Mesothelial cell of epicardium (in vitro differentiated cells): ENCODE data around the gene TMTC1. TPM values are rescaled to one million over a fixed set of nuclear protein-coding genes. Genes with fewer than 3 reads are reported as not detected.

Experiments
- DNase-seq, 2 experiments: peaks; one replicate each; pipeline ENCODE4 v3.0.0; 2021; ENCODE audit warnings: low spot score in 2 of 2; ENCODE audit not compliant: unreplicated experiment in 2 of 2
- H3K27ac Mint-ChIP-seq: 2 replicates; pipeline ENCODE4 v1.8.0; 2021; ENCODE audit warnings: mixed read lengths
- H3K27me3 Mint-ChIP-seq: 2 replicates; pipeline ENCODE4 v1.8.0; 2021; ENCODE audit warnings: low read depth, mixed read lengths
- H3K36me3 Mint-ChIP-seq: 2 replicates; pipeline ENCODE4 v1.8.0; 2021; ENCODE audit warnings: mixed read lengths
- H3K4me1 Mint-ChIP-seq: 2 replicates; pipeline ENCODE4 v1.8.0; 2021; ENCODE audit warnings: mixed read lengths
- H3K4me3 Mint-ChIP-seq: 2 replicates; pipeline ENCODE4 v1.8.0; 2021; ENCODE audit warnings: mild to moderate bottlenecking, moderate library complexity, mixed read lengths
- H3K9me3 Mint-ChIP-seq: 2 replicates; pipeline ENCODE4 v1.8.0; 2021; ENCODE audit warnings: mixed read lengths
- CTCF ChIP-seq: fragments of 200-600 bp; sonication (generic); IDR thresholded peaks from one replicate; pipeline ENCODE4 v1.5.0; 2021; ENCODE audit warnings: antibody characterized with exemption; ENCODE audit not compliant: unreplicated experiment
- total RNA-seq: library from RNA; stranded (reverse); gene quantifications from 3 replicates; pipeline ENCODE4 v1.2.1, GENCODE V29; 2021

TMTC1 gene
- total RNA-seq, 1 donor from 2014 or later: 1.0 TPM

GRCh38 chr12:29743801-29744200, 39.9 kb downstream of the TMTC1 start:
- TF ChIP-seq CTCF: no peak
- H3K27me3 Mint-ChIP-seq: no peaks in the 10 kb centered on the region
- H3K27ac Mint-ChIP-seq: no peak overlapping the region
- no peak overlapping the region for H3K4me3 Mint-ChIP-seq
- H3K4me1 Mint-ChIP-seq: peaks cover 22% of the 10 kb centered on the region
- no peak for DNase-seq
- H3K9me3 Mint-ChIP-seq: no peaks in the 10 kb centered on the region
- no peaks in the 10 kb centered on the region for H3K36me3 Mint-ChIP-seq

- H3K4me1 Mint-ChIP-seq: peaks cover 21% of the 10 kb centered on the region
- DNase-seq: no peak
- no peaks in the 10 kb centered on the region for H3K36me3 Mint-ChIP-seq
- no peaks in the 10 kb centered on the region for H3K9me3 Mint-ChIP-seq
- H3K4me3 Mint-ChIP-seq: no peak overlapping the region
- no peak for TF ChIP-seq CTCF
- H3K27ac Mint-ChIP-seq: no peak overlapping the region
- no peaks in the 10 kb centered on the region for H3K27me3 Mint-ChIP-seq
These were observed 40.7 kb downstream of the TMTC1 start for GRCh38 chr12:29743077-29743476.

DNA sequence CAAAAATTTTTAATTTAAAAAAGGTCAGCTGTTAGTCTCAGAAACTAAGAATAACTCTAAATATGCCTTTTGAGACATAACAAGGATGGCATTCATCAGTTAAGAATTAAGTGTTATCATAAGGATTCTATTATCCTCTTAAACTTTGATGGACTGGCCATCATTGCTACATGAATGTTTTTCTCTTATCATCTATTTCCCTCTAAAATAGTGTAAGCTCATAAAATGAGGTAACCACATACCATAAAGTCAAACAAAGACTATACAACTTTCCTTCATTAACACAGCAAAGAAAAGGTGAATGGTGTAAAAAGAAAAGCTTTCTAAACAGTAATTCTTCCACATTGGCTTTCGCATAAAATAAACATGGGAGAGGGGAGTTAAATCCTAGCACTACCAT, 41.1 kb downstream of the TMTC1 start:
- Mint-ChIP-seq H3K4me3 (no peak overlapping the region), H3K36me3 (no peaks in the 10 kb centered on the region), H3K4me1 (peaks cover 21% of the 10 kb centered on the region), H3K9me3 (no peaks in the 10 kb centered on the region), H3K27me3 (no peaks in the 10 kb centered on the region), H3K27ac (no peak overlapping the region)
- no peak for DNase-seq
- no peak for TF ChIP-seq CTCF

GRCh38 chr12:29741342-29742241, 42.1 kb downstream of the TMTC1 start:
- Mint-ChIP-seq H3K27me3 (no peaks in the 10 kb centered on the region), H3K9me3 (no peaks in the 10 kb centered on the region), H3K4me1 (peaks cover 21% of the 10 kb centered on the region), H3K36me3 (no peaks in the 10 kb centered on the region), H3K27ac (no peak overlapping the region), H3K4me3 (no peak overlapping the region)
- no peak for TF ChIP-seq CTCF
- no peak for DNase-seq

DNA sequence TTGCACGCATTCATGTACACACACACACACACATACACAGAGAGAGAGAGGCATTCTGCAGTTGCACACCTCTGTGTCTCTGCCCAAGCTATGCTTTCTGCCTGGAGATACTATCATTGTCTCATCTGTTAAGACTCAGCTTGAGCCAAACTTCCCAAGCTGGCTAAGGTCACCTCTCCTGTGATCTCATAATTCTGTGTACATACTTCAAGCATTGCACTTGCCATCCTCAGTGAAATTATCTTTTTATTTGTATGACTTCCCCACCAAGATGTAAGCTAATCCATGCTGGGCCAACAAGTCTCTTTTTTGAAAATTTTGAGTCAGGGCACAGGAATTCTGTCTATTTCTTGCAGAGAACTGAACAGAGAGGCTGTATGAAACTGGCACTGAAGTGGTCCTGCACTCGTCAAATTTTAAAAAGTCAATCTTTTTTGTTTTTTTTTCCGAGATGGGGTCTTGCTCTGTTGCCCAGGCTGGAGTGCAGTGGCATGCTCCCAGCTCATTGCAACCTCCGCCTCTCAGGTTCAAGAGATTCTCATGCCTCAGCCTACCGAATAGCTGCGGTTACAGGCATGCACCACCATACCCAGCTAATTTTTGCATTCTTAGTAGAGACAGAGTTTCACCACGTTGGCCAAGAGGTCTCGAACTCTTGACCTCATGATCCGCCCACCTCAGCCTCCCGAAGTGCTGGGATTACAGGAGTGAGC, 44.3 kb downstream of the TMTC1 start:
- no peaks in the 10 kb centered on the region for H3K36me3 Mint-ChIP-seq
- H3K27me3 Mint-ChIP-seq: no peaks in the 10 kb centered on the region
- no peak overlapping the region for H3K4me3 Mint-ChIP-seq
- no peak overlapping the region for H3K27ac Mint-ChIP-seq
- H3K4me1 Mint-ChIP-seq: peaks cover 25% of the 10 kb centered on the region
- no peak for TF ChIP-seq CTCF
- no peaks in the 10 kb centered on the region for H3K9me3 Mint-ChIP-seq
- DNase-seq: no peak
